HepG2 (cell line): Measurements from ENCODE around the gene STAP2. TPM values are rescaled to one million over a fixed set of nuclear protein-coding genes. Genes with fewer than 3 reads are reported as not detected.

ENCODE experiments used
- AFF4 ChIP-seq: sonication (generic); formaldehyde crosslinking; IDR thresholded peaks from 2 replicates; pipeline ENCODE4 v1.4.0; 2020; ENCODE audit warnings: missing genetic modification reagents
- ATF5 ChIP-seq: sonication (generic); formaldehyde crosslinking; IDR thresholded peaks from 2 replicates; pipeline ENCODE4 v1.4.0; 2020; ENCODE audit warnings: mild to moderate bottlenecking, low read depth, missing genetic modification reagents
- BORCS8-MEF2B ChIP-seq: sonication (generic); formaldehyde crosslinking; IDR thresholded peaks from 2 replicates; pipeline ENCODE4 v1.8.0; 2022; ENCODE audit warnings: mild to moderate bottlenecking, missing genetic modification reagents
- DNMT3B ChIP-seq: conservative IDR thresholded peaks from 2 replicates; pipeline ENCODE4 v1.6.1; 2016; ENCODE audit warnings: missing biosample characterization, control low read depth
- HMGA1 ChIP-seq: sonication (generic); formaldehyde crosslinking; conservative IDR thresholded peaks from 2 replicates; pipeline ENCODE4 v1.4.0; 2020; ENCODE audit warnings: missing genetic modification reagents
- MAFG ChIP-seq: sonication (generic); formaldehyde crosslinking; IDR thresholded peaks from 2 replicates; pipeline ENCODE4 v1.5.1; 2020; ENCODE audit warnings: mild to moderate bottlenecking, missing genetic modification reagents
- NFAT5 ChIP-seq: sonication (generic); formaldehyde crosslinking; IDR thresholded peaks from 2 replicates; pipeline ENCODE4 v1.4.0; 2020; ENCODE audit warnings: missing genetic modification reagents
- TFDP1 ChIP-seq: IDR thresholded peaks from 2 replicates; pipeline ENCODE4 v1.6.1; 2016; ENCODE audit warnings: missing compliant biosample characterization, missing genetic modification reagents, borderline replicate concordance
- ZNF101 ChIP-seq: sonication (generic); formaldehyde crosslinking; IDR thresholded peaks from 2 replicates; pipeline ENCODE4 v1.4.0; 2020; ENCODE audit warnings: mild to moderate bottlenecking, low read depth, missing genetic modification reagents, borderline replicate concordance
- ZNF343 ChIP-seq: sonication (generic); formaldehyde crosslinking; IDR thresholded peaks from 2 replicates; pipeline ENCODE4 v1.4.0; 2020; ENCODE audit warnings: mild to moderate bottlenecking, missing genetic modification reagents
- ZNF484 ChIP-seq: sonication (generic); formaldehyde crosslinking; IDR thresholded peaks from 2 replicates; pipeline ENCODE4 v1.5.1; 2020; ENCODE audit warnings: mild to moderate bottlenecking, low read depth, missing genetic modification reagents, borderline replicate concordance
- ZNF839 ChIP-seq: sonication (generic); formaldehyde crosslinking; IDR thresholded peaks from 2 replicates; pipeline ENCODE4 v1.4.0; 2020; ENCODE audit warnings: missing genetic modification reagents, mild to moderate bottlenecking, borderline replicate concordance
- ZXDC ChIP-seq: sonication (generic); formaldehyde crosslinking; IDR thresholded peaks from 2 replicates; pipeline ENCODE4 v1.5.0; 2020; ENCODE audit warnings: mild to moderate bottlenecking, missing genetic modification reagents
- polyA plus RNA-seq, 8 experiments: library from polyadenylated mRNA; depleted of rRNA in 3 of 8; stranded (reverse) in 7 of 8; unstranded in 1 of 8; fragments of >200 nt; fragmentation: Illumina TruSeq in 4 of 8; extraction: Trizol in 4 of 8; gene quantifications; 2 replicates each; pipeline versions ENCODE4 v1.2.1 to v1.2.3, GENCODE V29; 2011 to 2016; ENCODE audit warnings: low read depth in 4 of 8, missing spikeins in 1 of 8, mixed read lengths in 1 of 8; ENCODE audit not compliant: insufficient read depth in 1 of 8
- total RNA-seq, 5 experiments: library from RNA; depleted of rRNA; stranded (reverse); fragments of >200 nt; fragmentation: Illumina TruSeq; extraction: Trizol; gene quantifications; 2 replicates each; pipeline ENCODE4 v1.2.3, GENCODE V29; 2016; ENCODE audit warnings: low read depth in 1 of 5

STAP2 gene
- total and polyA plus RNA-seq, 2 of the 13 experiments (the other 11 are each of a cell fraction or from before 2014, with no cell fraction given) = 39.0 to 43.7 TPM

- TF ChIP-seq NFAT5 (CRISPR knock-in tag) (no peak), BORCS8-MEF2B (peak; percentile 74), HMGA1 (CRISPR knock-in tag) (no peak), ZXDC (CRISPR knock-in tag) (no peak), TFDP1 (CRISPR knock-in tag) (peak; percentile 85), ZNF484 (CRISPR knock-in tag) (no peak), ZNF101 (CRISPR knock-in tag) (no peak), ZNF343 (CRISPR knock-in tag) (0 out of 2 replicates have a peak, but pooled peaks have one; percentile 45), ATF5 (CRISPR knock-in tag) (no peak), DNMT3B (CRISPR knock-in tag) (peak; percentile 71; the same call in 1 of the 2 replicates), AFF4 (0 out of 2 replicates have a peak, but pooled peaks have one; percentile 20), MAFG (peak; percentile 99), ZNF839 (CRISPR knock-in tag) (no peak)
Observed at GRCh38 chr19:4374498-4375163, 36.0 kb upstream of the STAP2 start (continued).
